Right hindlimb (tissue), 1 donor: ENCODE measurements around the gene CFAP100.

Experiments used
- DNase-seq: peaks from one replicate; pipeline ENCODE4 v3.0.0-alpha.2; 2018

Gene CFAP100

GRCh38 chr3:126394179-126394976 lies at the start of gene CFAP100:
Gene CFAP100 (plus strand): TSS chr3:126394909. CDS start chr3:126396001, 1,092 bp downstream.
- peak; percentile 75 for DNase-seq

- DNase-seq, result peak; percentile 1
These were observed 49.5 kb upstream of the CFAP100 start for GRCh38 chr3:126345231-126345630.

GRCh38 chr3:126345641-126346460 lies 48.9 kb upstream of the CFAP100 start:
- DNase-seq, result peak; percentile 10

GRCh38 chr3:126346466-126346865 lies 48.2 kb upstream of the CFAP100 start:
- peak; percentile 13 for DNase-seq

GRCh38 chr3:126347543-126348161 lies 47.1 kb upstream of the CFAP100 start:
- peak; percentile 4 for DNase-seq

- peak; percentile 5 for DNase-seq
These were observed 46.3 kb upstream of the CFAP100 start for GRCh38 chr3:126348308-126348920.

GRCh38 chr3:126349071-126349470 lies 45.6 kb upstream of the CFAP100 start:
- peak; percentile 3 for DNase-seq

GRCh38 chr3:126349611-126350501 lies 44.9 kb upstream of the CFAP100 start:
- DNase-seq, result peak; percentile 8

- peak; percentile 12 for DNase-seq
These were observed 44.1 kb upstream of the CFAP100 start for GRCh38 chr3:126350502-126351085.

GRCh38 chr3:126351086-126351770 lies 43.5 kb upstream of the CFAP100 start:
- peak; percentile 12 for DNase-seq

- peak; percentile 12 for DNase-seq
These were observed 42.8 kb upstream of the CFAP100 start for GRCh38 chr3:126351771-126352475.

GRCh38 chr3:126352476-126353454 lies 41.9 kb upstream of the CFAP100 start:
- DNase-seq, result peak; percentile 11

- no peak for DNase-seq
These were observed 40.9 kb upstream of the CFAP100 start for GRCh38 chr3:126353694-126354321.

GRCh38 chr3:126354776-126355175 lies 39.9 kb upstream of the CFAP100 start:
- no peak for DNase-seq

GRCh38 chr3:126355251-126355650 lies 39.5 kb upstream of the CFAP100 start:
- no peak for DNase-seq

GRCh38 chr3:126355777-126356372 lies 38.8 kb upstream of the CFAP100 start:
- peak; percentile 92 for DNase-seq

- DNase-seq, result peak; percentile 37
These were observed 38.1 kb upstream of the CFAP100 start for GRCh38 chr3:126356373-126357264.
